GM12873 (cell line): ENCODE data around the gene MOB3B.

Experiments
- CTCF ChIP-seq: IDR thresholded peaks from 2 replicates; pipeline ENCODE4 v1.5.1; 2012; ENCODE audit warnings: low read depth, mild to moderate bottlenecking, moderate library complexity, low read length, control low read depth; ENCODE audit not compliant: insufficient read depth; ENCODE audit errors: missing control alignments

The MOB3B gene

GRCh38 chr9:27527702-27528075 lies 1.9 kb downstream of the MOB3B start:
- TF ChIP-seq CTCF, result no peak

GRCh38 chr9:27524236-27524635 lies 5.4 kb downstream of the MOB3B start, which contains the start of gene IFNK:
IFNK (plus strand) TSS chr9:27524290; CDS start chr9:27524337, 47 bp downstream.
- TF ChIP-seq CTCF, result no peak

GRCh38 chr9:27523141-27523540 lies 6.5 kb downstream of the MOB3B start:
- TF ChIP-seq CTCF, result no peak

- TF ChIP-seq CTCF, result no peak
These were observed 8.6 kb downstream of the MOB3B start for GRCh38 chr9:27520986-27521385.

- TF ChIP-seq CTCF, result no peak
These were observed 9.8 kb downstream of the MOB3B start for GRCh38 chr9:27519466-27520465.

GRCh38 chr9:27518809-27519208 lies 10.8 kb downstream of the MOB3B start:
- no peak for TF ChIP-seq CTCF

- TF ChIP-seq CTCF, result no peak
These were observed 11.6 kb downstream of the MOB3B start for GRCh38 chr9:27518006-27518405.
